Stimulated activated CD4-positive, alpha-beta T cell treated with anti-CD3 and anti-CD28 coated beads, Interleukin-4, amount 100 ng/mL, for 48 hours (primary cell): ENCODE results near the gene MUC20.
A peak's percentile ranks its signal among the peaks of the same experiment; 100 is the strongest.

ENCODE experiments used
- DNase-seq, 2 donors: peaks; one replicate each; pipeline ENCODE4 v3.0.0-alpha.2; 2020; ENCODE audit warnings: low read depth in 2 of 2

The MUC20 gene

GRCh38 chr3:195755391-195755790 lies 34.6 kb downstream of the MUC20 start:
- no peak for DNase-seq

DNA sequence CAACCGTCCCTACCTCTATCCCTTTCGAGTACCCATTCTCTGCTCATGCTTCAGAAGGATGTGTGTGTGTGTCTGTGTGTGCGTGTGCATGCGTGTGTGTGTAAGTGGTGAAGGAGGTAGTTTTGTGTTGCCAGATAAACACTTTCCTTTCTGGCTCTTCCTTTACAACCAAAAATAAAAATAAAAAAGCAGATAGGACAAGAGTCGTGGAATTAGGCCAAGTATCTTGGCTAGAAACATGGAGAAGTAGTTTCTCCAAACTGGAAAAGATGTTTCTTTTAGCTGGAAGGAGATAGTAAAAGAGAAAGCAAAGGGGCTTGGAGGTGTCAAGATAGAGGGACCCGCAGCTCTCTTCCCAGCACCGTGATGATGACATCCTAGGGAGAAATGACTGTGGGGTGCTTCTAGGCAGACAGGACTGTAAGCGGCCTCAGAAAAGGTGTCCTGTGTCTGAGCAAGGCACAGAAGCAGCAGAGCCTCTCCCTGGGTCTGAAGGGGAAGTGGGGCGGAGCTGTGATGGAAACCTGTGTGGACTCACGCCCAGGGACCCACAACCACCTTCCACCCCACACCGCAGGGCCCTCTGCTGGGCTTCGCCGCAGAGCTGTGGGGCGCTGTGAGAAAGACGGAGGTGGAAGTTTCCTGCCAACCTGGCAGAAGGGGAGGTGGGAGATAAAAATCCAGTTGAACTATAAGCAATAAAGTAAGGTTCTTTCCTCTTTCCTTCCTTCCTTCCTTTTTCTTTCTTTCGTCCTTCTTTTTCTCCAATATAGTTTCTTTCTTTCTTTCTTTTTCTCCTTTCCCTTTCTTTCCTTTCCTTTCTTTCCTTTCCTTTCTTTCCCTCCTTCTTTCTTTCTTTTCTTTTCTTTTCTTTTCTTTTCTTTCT lies 35.3 kb downstream of the MUC20 start:
- peak in 1 of 2 donors; percentile 11 for DNase-seq

DNA sequence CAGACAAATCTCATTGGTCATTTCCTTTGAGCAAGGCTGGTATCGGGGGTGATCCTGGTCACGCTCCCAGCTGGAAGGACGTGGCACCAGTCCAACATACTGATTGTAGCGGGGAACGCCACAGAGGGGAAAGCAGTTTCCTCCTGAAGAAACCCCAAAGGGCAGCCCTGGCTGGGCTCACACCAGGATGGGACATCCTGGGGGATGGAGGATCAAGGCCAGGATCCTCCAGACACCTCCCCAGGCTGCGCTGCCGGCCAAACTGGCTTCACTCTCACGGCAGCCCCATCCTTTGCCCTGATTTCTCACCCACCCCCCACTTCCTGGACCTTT lies 36.6 kb downstream of the MUC20 start:
- no peak for DNase-seq

DNA sequence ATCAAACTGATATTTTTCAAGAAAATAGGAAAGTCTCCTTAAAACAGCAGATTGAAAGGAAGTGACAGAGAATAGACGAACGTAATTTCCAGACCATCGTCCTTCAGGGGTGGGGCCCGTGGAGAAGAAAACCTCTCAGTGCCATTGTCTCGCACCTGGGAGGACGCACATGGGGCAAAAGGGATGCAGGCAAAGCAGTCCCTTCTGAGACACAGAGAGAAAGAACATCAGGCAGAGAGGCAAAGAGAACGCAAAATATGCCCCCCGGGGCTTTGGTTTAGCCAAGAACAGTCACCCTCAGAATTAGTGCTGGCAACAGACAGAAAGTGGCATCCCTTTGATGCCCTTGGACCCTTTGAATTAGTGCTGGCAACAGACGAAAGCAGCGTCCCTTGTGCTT lies 37.0 kb downstream of the MUC20 start:
- no peak for DNase-seq

DNA sequence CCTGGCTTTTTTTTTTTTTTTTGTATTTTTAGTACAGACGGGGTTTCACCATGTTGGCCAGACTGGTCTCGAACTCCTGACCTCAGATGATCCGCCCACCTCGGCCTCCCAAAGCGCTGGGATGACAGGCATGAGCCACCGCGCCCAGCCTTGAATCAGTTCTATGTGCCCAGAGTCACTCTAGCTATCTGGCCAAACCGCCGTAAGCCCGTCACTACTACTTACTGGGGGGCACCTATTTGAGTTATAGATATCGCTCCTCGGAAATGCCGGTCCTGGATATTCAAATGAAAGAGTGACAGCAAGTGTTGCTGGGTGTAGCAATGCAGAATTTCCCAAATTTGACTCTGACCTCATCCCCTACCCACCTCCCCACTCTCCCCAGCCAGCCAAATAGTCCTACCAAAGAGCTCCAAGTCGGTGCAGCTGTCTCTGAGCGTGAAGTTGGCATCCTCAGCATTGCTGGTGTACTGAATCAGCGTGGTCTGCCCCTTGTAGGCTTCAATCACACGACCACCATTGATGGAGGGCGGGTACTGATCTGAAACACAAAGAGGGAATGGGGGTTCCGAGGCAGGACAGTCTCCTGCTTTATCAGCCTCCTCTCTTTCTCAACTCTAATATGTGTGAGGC lies 38.1 kb downstream of the MUC20 start:
- no peak for DNase-seq

DNA sequence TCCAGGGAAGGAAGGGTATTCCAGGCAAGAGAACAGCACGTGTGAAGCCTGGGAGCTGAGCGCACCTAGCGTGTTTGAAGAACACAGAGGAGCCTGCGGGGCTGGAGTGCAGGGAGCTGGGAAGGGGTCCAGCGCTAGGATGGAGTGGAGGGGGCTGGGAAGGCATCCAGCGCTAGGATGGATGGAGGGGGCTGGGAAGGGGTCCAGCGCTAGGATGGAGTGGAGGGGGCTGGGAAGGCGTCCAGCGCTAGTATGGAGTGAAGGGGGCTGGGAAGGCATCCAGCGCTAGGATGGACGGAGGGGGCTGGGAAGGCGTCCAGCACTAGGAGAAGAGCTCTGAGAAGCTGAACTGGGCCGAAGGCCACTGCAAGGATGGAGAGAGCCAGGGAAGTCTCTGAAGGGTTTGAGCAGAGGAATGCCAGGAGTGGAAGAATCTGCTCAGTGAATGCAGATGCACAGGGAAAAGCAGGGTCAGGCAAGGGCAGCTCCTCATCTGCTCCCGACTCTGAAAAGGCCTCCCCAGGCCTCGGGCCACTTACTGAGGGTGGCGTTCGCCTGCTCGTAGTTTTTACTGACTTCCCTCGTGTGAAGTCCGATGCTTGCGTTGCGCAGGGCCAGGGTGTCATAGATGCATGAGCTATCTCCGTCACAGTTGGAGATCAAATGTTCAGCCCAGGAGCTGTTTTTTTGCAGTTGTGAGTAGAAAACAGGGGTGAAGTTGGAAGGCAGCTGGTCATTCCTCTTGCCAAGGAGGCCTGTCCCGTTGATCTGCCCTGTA lies 39.8 kb downstream of the MUC20 start:
- DNase-seq: no peak

GRCh38 chr3:195761123-195761566 lies 40.4 kb downstream of the MUC20 start:
- no peak for DNase-seq

- DNase-seq: no peak
Measured at GRCh38 chr3:195761567-195762248, 40.9 kb downstream of the MUC20 start.

- no peak for DNase-seq
Measured at GRCh38 chr3:195762249-195762585, 41.4 kb downstream of the MUC20 start.

- no peak for DNase-seq
Measured at GRCh38 chr3:195762611-195763010, 41.8 kb downstream of the MUC20 start.

DNA sequence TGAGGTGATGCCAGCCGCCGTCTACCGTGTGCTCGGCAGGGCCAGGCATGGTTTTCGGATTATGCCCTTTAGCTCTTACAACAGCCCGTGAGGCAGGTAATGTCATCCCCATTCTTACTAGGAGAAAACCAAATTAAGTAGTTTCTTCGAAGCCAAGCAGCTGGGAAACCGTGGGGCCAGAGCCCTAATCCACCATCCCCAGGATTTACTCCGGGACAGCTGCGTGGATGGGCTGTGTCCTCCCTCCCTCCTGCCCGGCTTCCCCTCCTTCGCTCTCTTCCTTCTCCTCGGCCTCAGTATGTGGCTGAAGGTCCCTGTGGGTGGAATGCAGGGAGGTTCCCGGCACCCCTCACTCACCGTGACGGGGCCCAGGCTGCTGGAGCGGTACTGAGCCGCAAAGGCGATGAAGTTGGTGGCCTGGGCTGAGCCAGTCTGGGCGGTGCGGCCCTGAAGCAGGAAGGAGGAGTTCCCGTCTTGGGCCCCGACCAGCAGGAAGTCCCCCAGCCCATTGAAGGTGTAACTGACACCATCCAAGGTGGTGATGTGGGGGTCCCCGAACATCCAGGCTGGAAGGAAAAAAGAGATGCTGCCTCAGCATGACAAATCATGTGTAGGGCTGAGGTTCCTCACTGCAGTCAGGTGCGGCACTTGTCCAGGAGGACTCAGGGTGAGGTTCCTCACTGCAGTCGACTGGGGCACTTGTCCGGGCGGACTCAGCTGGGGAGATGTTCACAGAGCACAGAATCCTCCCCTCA lies 42.5 kb downstream of the MUC20 start:
- DNase-seq: no peak

GRCh38 chr3:195763843-195764825 lies 43.4 kb downstream of the MUC20 start:
- DNase-seq: no peak

DNA sequence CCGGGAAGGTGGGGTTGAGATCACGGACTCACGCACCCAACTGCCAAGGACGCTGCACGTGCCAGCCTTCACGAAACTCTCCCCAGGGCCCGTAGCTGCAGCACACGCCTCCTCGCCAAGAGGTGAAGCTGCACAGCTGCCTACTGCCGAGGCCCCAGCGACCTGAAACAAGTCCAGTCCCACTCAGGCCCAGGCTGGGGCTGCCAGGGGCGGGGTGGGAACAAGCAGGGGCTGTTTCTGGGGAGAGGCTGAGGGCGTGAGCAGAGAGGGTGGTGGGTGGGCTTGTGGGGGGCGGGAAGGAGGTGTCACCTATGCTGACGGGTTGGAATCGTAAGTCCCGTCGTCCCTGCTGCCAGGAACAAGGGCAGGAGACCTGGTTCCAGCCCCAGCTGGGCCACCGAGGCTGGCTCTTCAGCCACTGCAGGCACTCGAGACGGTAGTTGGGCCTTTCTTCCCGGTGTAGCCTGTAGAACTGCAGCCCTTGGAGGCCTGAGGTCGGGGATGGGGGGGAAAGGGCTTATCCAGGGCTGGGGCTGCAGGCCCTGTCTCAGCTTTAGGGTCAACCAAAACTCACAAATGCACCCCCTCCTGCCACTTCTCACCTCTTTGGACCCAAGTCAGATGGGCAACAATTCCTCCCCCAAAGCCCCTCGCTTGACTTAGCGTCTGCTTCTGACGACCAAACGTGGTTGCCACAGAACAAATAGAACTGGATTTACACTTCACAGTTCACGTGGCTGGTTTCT lies 44.4 kb downstream of the MUC20 start:
- no peak for DNase-seq

DNA sequence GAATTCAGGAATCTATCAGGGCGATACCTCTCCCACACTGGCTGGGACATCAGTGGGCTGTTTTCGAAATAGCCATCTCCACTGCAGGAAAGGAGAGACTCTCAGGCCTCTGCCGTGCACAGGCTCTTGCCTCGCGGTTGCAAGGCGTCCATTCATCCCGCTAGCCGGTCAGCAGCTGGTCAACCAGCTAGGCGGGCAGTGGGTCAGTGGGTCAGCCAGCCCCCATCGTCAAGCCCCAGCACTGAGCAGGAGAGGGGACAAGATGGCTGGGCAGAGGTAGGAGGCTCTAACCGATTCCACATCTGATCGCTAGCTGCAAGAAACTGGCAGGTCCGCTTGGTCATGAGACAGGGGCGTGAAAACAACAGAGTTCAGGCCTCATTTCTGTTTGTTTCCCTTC lies 45.9 kb downstream of the MUC20 start:
- no peak for DNase-seq

GRCh38 chr3:195767792-195768191 lies 47.0 kb downstream of the MUC20 start:
- DNase-seq: no peak

- DNase-seq: no peak
Measured at GRCh38 chr3:195768414-195768813, 47.6 kb downstream of the MUC20 start.

- DNase-seq: no peak
Measured at GRCh38 chr3:195768831-195769303, 48.1 kb downstream of the MUC20 start.

GRCh38 chr3:195769551-195769950 lies 48.8 kb downstream of the MUC20 start:
- DNase-seq: no peak
